GM12891 (cell line): ENCODE results near the gene WFDC2.

Experiments used
- POLR2A ChIP-seq: IDR thresholded peaks from 2 replicates; pipeline ENCODE4 v1.6.1; 2011; ENCODE audit warnings: low read depth, low read length, control low read depth
- POLR2AphosphoS5 ChIP-seq: IDR thresholded peaks from 2 replicates; pipeline ENCODE4 v1.6.1; 2011; ENCODE audit warnings: low read depth, low read length, control low read depth
- TAF1 ChIP-seq: IDR thresholded peaks from 2 replicates; pipeline ENCODE4 v1.6.1; 2011; ENCODE audit warnings: low read depth, low read length, control low read depth

GRCh38 chr20:45456632-45457031 is 12.9 kb upstream of the WFDC2 start:
- TF ChIP-seq POLR2A (no peak), TAF1 (no peak), POLR2AphosphoS5 (no peak)
